PC-9 (cell line): ENCODE data around the gene CYFIP2. TPM values are rescaled to one million over a fixed set of nuclear protein-coding genes. Genes with fewer than 3 reads are reported as not detected.
"Not testable (repeated sequence)": the region's sequence is repeated elsewhere in the genome, so short reads cannot be mapped to it uniquely, and the experiment has no call there.

Experiments used
- BruUV-seq: library from RNA; stranded (reverse); fragments of 400-500 nt; replicated peaks from 2 replicates; lab custom pipeline; 2021; lab: Mats Ljungman, UMichigan
- CTCF ChIA-PET: fragments of 300-600 bp; sonication (Branson Sonifier 250); formaldehyde crosslinking; loops from one replicate; lab custom pipeline; 2022; ENCODE audit warnings: antibody characterized with exemption; lab: Charles Lee
- POLR2A ChIA-PET: fragments of 300-600 bp; sonication (Branson Sonifier 250); formaldehyde crosslinking; loops from one replicate; lab custom pipeline; 2022; ENCODE audit warnings: antibody characterized with exemption; ENCODE audit not compliant: unreplicated experiment; lab: Charles Lee
- DNase-seq, 2 experiments: peaks; one replicate each; pipeline versions ENCODE4 v3.0.0 to v3.0.0-alpha.2; 2015 to 2022; ENCODE audit warnings: mixed read lengths in 1 of 2
- H2AFZ ChIP-seq: fragments of 200-600 bp; sonication (generic); 2 replicates; pipeline ENCODE4 v1.8.1; 2017; ENCODE audit warnings: antibody characterized with exemption
- H3F3A ChIP-seq: fragments of 200-600 bp; sonication (generic); 2 replicates; pipeline ENCODE4 v1.8.1; 2017; ENCODE audit warnings: antibody characterized with exemption, mild to moderate bottlenecking, low read depth; ENCODE audit not compliant: insufficient read depth
- H3K27ac ChIP-seq: fragments of 200-600 bp; sonication (generic); 2 replicates; pipeline ENCODE4 v1.6.1; 2016; ENCODE audit warnings: mixed run types
- H3K27me3 ChIP-seq: fragments of 200-600 bp; sonication (generic); 2 replicates; pipeline ENCODE4 v1.6.1; 2016; ENCODE audit warnings: low read depth, mixed run types; ENCODE audit not compliant: insufficient read depth
- H3K36me3 ChIP-seq: fragments of 200-600 bp; sonication (generic); 2 replicates; pipeline ENCODE4 v1.6.1; 2016; ENCODE audit warnings: low read depth, mixed run types
- H3K4me1 ChIP-seq: fragments of 200-600 bp; sonication (generic); replicated peaks from 2 replicates; pipeline ENCODE4 v1.6.1; 2016; ENCODE audit warnings: mixed run types; ENCODE audit not compliant: insufficient read depth
- H3K4me2 ChIP-seq: fragments of 200-600 bp; sonication (generic); 2 replicates; pipeline ENCODE4 v1.6.1; 2017; ENCODE audit warnings: mixed run types
- H3K4me3 ChIP-seq: fragments of 200-600 bp; sonication (generic); 2 replicates; pipeline ENCODE4 v1.6.1; 2016; ENCODE audit warnings: mixed run types
- H3K79me2 ChIP-seq: fragments of 200-600 bp; sonication (generic); 2 replicates; pipeline ENCODE4 v1.6.1; 2017; ENCODE audit warnings: low read depth, mixed run types
- H3K9me2 ChIP-seq: fragments of 200-600 bp; sonication (generic); 2 replicates; pipeline ENCODE4 v1.8.1; 2017; ENCODE audit warnings: mild to moderate bottlenecking; ENCODE audit not compliant: insufficient read depth
- H3K9me3 ChIP-seq: fragments of 200-600 bp; sonication (generic); 2 replicates; pipeline ENCODE4 v1.8.1; 2016; ENCODE audit warnings: low read depth; ENCODE audit not compliant: insufficient read depth
- H4K20me1 ChIP-seq: fragments of 200-600 bp; sonication (generic); 2 replicates; pipeline ENCODE4 v1.8.1; 2017; ENCODE audit not compliant: insufficient read depth
- CTCF ChIP-seq: fragments of 200-600 bp; sonication (generic); conservative IDR thresholded peaks from 2 replicates; pipeline ENCODE4 v1.6.1; 2017; ENCODE audit warnings: mixed run types, antibody characterized with exemption, mild to moderate bottlenecking, moderate library complexity
- EZH2 ChIP-seq: fragments of 200-600 bp; sonication (generic); IDR thresholded peaks from 2 replicates; pipeline ENCODE4 v1.8.0; 2017; ENCODE audit warnings: antibody characterized with exemption, low read depth
- intact Hi-C: fragments of 100-400 bp; cut with micrococcal nuclease; formaldehyde crosslinking; loops from one replicate; pipeline ENCODE4 v1.10.0; 2022; ENCODE audit not compliant: unreplicated experiment
- total RNA-seq: library from RNA; stranded (reverse); gene quantifications from 2 replicates; pipeline ENCODE4 v1.2.3, GENCODE V29; 2021

The CYFIP2 gene
- total RNA-seq, 1 experiment from 2014 or later: not detected

- Histone ChIP-seq H2AFZ (no peak overlapping the region), H3F3A (no peaks in the 10 kb centered on the region), H3K9me3 (no peaks in the 10 kb centered on the region), H4K20me1 (no peaks in the 10 kb centered on the region), H3K4me3 (no peak overlapping the region), H3K27ac (no peak overlapping the region), H3K9me2 (no peaks in the 10 kb centered on the region), H3K79me2 (no peaks in the 10 kb centered on the region), H3K27me3 (peaks cover 30% of the 10 kb centered on the region; the same call in 1 of the 2 replicates), H3K4me2 (no peak overlapping the region), H3K4me1 (no peaks in the 10 kb centered on the region), H3K36me3 (no peaks in the 10 kb centered on the region)
- ChIA-PET POLR2A (no interaction called here), CTCF (no interaction called here)
- TF ChIP-seq EZH2: no peak
- no peak for TF ChIP-seq CTCF
- no peak for DNase-seq
- intact Hi-C loops: no loop called here
- no TSS peak for BruUV-seq
These were observed 32.4 kb upstream of the CYFIP2 start for GRCh38 chr5:157233515-157233914.

GRCh38 chr5:157236423-157236822, 29.5 kb upstream of the CYFIP2 start:
- no peaks in the 10 kb centered on the region for H3K4me1 ChIP-seq
- no peaks in the 10 kb centered on the region for H3K79me2 ChIP-seq
- H3K36me3 ChIP-seq: no peaks in the 10 kb centered on the region
- H2AFZ ChIP-seq: no peak overlapping the region
- no peaks in the 10 kb centered on the region for H3K9me3 ChIP-seq
- ChIA-PET POLR2A (no interaction called here), CTCF (no interaction called here)
- H3K9me2 ChIP-seq: no peaks in the 10 kb centered on the region
- H3K27ac ChIP-seq: no peak overlapping the region
- TF ChIP-seq CTCF (no peak), EZH2 (no peak)
- H3F3A ChIP-seq: no peaks in the 10 kb centered on the region
- no peaks in the 10 kb centered on the region for H4K20me1 ChIP-seq
- peaks cover 46% of the 10 kb centered on the region; the same call in 1 of the 2 replicates for H3K27me3 ChIP-seq
- H3K4me2 ChIP-seq: no peak overlapping the region
- no peak for DNase-seq
- H3K4me3 ChIP-seq: no peak overlapping the region
- intact Hi-C loops: no loop called here
- no TSS peak for BruUV-seq

DNA sequence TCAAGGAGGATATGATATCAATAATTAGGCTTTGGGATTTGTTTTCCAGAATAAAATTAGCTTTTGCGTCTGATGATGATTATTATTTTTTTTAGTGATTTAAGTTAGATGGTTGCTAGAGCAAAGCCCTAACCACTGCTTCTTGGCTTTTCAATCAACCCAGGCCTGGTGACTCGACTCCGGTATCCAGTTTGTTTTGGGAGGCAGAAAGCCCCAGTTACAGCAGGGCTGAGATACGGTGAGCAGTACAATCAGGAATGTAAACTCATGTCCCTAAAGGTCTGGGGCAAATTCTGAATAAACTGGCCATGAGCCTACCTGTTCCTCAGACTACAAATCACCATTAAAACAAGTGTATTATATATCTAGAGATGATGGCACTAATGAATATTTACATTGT, 24.4 kb upstream of the CYFIP2 start:
- no peak overlapping the region for H3K27ac ChIP-seq
- no peaks in the 10 kb centered on the region for H3K9me3 ChIP-seq
- BruUV-seq: no TSS peak
- H3K4me2 ChIP-seq: no peak overlapping the region
- H3K36me3 ChIP-seq: no peaks in the 10 kb centered on the region
- no peak overlapping the region for H3K4me3 ChIP-seq
- no peaks in the 10 kb centered on the region for H3K9me2 ChIP-seq
- TF ChIP-seq CTCF (no peak), EZH2 (no peak)
- ChIA-PET POLR2A (no interaction called here), CTCF (no interaction called here)
- intact Hi-C loops: no loop called here
- peaks cover 54% of the 10 kb centered on the region; the same call in 1 of the 2 replicates for H3K27me3 ChIP-seq
- no peaks in the 10 kb centered on the region for H3F3A ChIP-seq
- no peaks in the 10 kb centered on the region for H4K20me1 ChIP-seq
- DNase-seq: no peak
- no peak overlapping the region for H2AFZ ChIP-seq
- no peaks in the 10 kb centered on the region for H3K79me2 ChIP-seq
- H3K4me1 ChIP-seq: no peaks in the 10 kb centered on the region

GRCh38 chr5:157244704-157245103, 21.2 kb upstream of the CYFIP2 start:
- H4K20me1 ChIP-seq, H3K4me2 ChIP-seq, DNase-seq, H3K36me3 ChIP-seq, CTCF ChIA-PET, H3K9me3 ChIP-seq, intact Hi-C loops, BruUV-seq, H3K4me3 ChIP-seq, H3K4me1 ChIP-seq, POLR2A ChIA-PET, H3K9me2 ChIP-seq, H3K79me2 ChIP-seq, H3F3A ChIP-seq, H2AFZ ChIP-seq, H3K27ac ChIP-seq: not testable (repeated sequence)
- peaks cover 34% of the 10 kb centered on the region; the same call in 1 of the 2 replicates for H3K27me3 ChIP-seq
